NK-92 (cell line): ENCODE measurements around the gene HPSE.
"Not testable (repeated sequence)": the region's sequence is repeated elsewhere in the genome, so short reads cannot be mapped to it uniquely, and the experiment has no call there.

Experiments
- DNase-seq: peaks from one replicate; lab custom pipeline; 2025; ENCODE audit not compliant: unreplicated experiment; lab: John Stamatoyannopoulos, UW

HPSE gene

DNA sequence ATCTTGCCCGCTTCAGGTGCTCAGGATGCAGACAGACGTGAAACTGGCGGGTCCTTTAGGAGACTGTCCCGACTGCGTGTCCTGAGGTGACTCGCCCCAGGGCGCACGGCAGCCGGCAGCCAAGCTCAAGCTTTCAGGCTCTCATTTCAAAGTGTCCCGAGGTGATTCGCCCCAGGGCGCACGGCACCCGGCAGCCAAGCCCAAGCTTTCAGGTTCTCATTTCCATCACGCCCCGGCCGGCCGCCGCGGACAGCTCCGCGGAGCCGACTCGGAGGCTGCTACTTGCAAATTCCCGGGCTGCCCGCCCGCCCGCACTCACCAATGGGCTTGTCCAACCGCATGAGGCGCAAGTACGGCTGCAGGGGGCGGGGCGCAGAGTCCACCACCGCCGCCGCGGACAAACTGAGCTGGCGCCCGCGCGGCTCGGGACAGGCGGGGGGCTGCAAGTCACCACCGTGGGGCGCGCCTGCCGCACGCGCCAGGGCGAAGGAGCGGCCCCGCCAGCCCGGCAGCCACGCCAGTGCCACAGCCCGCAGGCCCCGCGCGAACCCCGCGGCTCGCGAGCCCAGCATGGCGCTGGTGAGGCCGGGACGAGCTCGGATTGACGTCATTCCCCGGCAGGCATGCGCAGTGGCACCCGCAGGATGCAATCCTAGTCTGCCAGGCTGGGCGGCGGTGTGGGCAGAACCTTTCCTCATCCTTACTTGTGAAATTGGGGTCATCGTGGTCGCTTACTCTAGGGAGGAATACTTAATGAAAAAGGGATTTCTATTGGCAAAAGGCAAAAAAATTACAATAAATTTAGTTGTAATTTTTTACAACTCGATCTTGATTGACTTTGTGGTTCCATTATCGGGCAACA lies 50.2 kb downstream of the HPSE start, which contains the start of gene COQ2:
Gene COQ2 (minus strand): TSS at position 606 of the 862 bp plus-strand sequence. CDS start 34 bp downstream, at position 572.
- DNase-seq, result peak; percentile 44

DNA sequence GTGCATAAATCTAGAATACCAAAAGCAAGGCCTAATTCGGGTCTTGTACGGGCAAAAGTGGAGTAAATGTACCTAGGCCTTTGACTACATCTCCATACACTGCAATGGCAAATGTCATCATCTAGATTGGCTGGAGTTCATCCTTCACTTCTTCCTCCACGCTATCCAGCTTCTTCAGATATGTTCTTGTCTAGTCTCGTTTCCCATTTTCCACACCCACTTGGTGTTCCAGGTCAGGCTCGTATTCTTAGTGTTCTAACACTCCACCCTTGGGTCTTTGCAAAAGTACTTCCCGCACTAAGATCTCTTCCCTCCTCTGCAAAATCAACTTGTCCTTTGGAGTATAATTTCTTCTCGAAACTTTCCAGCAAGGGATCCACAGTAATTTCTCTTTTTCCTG lies 51.5 kb downstream of the HPSE start:
- DNase-seq, result no peak

DNA sequence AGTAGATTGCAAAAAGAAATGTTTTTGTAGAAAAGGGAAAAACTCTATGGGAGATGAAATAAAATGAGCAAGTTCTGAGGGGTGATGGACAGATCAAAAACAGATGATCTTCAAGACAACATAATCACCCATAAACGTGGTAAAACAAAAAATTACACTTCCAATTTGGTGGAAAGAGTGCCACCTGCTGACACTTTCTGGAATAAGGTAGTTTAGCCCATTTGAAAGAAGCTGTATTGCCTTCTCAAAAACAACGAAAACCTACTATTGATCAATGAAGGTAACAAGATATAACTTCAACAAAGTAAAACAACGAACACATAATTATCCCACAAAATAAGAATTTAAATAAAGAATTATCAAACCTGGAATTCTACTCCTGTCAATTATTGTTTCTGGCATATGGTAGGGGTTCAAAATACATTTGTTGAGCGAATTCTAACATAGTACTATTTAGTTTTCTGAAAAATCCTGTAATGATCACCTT lies 52.6 kb downstream of the HPSE start:
- DNase-seq, result no peak

DNA sequence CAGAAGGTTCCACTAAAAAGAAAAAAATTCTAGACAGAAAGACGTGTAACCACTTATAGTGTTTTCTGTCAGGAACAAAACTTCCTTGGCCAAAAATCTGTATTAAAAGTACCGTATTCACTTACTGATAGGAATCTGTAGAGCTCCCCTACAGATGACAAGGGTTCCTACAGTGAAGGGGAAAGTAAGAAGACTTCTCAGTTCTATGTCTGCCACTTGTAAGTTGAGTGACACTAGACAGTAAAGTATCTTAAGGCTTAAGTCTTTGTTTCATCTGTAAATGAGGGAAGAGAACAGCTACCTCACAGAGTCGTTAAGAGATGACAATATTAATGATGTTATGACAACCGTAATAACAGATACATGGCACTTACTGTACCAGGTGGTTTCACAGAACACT lies 53.3 kb downstream of the HPSE start:
- DNase-seq, result no peak

DNA sequence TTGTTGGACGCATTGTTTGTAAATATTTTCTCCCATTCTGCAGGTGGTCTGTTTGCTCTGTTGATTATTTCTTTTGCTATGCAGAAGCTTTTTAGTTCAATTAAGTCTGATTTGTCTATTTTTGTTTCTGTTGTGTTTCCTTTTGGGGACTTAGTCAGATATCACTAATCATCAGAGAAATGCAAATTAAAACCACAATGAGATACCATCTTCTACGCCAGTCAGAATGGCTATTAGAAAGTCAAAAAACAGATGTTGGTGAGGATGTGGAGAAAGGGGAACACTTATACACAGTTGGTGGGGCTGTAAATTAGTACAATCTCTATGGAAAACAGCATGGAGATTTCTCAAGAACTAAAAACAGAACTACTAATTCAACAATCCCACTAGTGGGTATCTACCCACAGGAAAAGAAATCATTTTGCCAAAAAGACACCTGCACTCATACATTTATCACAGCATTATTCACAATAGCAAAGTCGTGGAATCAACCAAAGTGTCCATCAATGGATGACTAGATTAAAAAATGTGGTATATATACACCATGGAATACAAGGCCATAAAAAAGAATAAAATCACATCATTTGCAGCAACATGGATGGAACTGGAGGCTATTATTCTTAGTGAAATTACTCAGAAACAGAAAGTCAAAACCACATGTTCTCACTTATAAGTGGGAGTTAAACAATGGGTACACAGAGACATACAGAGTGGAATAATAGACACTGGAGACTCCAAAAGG lies 58.2 kb downstream of the HPSE start:
- no peak for DNase-seq

DNA sequence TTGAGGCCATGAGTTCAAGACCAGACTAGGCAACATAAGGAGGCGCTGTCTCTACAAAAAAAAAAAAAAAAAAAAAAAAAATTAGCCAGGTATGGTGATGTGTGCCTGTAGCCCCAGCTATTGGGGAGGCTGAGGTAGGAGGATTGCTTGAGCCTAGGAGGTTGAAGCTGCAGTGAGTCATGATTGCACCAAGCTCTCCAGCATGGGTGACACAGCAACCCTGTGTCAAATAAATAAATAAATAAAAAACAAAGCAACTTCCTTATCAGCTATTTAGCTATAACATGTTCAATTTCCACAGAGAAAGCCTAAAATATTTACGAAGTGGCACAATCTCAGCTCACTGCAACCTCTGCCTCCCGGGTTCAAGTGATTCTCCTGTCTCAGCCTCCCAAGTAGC lies 60.7 kb downstream of the HPSE start:
- DNase-seq, result not testable (repeated sequence)

DNA sequence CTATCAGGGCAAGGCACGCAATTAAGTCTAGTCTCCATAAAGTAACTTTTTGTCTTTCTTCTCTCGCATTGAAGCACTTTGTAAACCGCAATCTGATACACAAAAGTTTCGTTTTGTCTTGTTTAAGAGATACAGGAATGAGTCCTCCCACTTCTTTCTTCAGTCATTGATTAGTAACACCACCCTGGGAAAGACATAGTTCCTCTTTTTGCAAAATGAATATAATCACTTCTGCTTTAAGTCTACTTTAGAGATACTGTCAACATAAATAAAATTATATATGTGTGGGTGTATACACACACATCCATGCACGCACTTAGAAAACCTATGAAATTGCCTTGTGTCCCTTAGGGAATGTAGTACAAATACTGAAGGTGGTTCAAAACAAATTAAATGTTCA lies 61.7 kb downstream of the HPSE start:
- no peak for DNase-seq

DNA sequence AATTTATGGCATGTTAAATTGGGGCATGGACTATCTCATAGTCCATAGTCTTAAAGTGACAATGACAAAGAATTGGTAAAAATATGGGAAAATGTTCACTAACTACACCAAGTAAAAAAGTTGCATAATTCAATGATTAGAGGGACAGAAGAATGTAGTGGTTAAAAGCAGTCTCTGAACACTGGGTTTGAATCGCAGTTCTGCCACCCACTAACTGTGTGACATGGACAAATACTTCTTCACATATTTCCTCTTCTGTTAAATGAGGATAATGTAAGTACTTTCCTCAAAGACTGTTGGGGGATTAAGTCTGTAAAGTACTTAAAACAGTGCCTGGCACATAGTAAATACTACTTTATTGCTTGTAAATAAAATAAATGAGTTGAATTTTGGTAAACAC lies 65.4 kb downstream of the HPSE start:
- no peak for DNase-seq

DNA sequence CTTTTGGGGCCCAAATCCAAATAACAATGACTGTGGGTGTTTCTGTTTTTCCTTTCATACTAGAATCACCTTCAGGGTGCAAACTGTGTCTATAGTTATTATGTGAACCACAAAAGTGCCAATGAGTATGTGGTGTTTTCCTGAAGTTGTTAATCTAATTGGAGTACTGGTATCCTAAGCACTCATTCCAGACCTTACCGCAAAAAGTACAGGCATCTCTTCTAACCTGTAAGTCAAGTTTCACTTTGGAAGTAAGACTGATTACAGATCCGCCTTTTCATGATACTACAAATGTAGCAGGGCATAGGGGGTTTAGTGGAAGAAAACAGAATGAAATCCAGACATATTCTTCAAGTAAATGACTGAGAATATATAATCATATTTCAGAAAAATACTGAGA lies 66.2 kb downstream of the HPSE start:
- DNase-seq, result no peak

DNA sequence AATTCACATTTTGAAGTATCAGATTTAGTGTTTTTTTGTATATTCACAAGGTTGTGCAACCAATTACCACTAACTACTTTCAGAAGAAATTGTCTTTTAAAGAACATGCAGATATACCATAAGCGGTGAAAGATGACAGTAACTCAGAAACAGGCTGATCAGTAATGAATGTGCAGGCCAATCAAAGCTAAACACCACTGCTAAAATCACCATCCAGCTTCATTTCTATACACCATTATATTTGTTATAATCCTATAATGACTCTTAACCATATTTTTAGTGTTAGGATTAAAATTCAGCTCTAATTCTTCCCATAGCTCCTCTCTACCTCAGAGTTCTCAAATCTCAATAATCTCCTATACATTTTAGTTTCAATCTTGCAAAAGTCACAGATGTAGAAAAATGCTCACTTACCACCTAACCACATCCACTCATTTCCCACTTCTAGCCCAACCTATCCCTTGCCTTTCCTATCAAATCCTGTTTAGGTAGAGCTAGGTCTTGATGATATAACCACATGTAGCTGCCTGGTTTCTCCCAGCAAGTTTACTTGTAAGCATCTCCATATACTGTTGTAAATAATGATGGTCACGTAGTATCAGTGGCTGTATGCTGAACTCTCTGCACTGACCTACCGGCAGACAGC lies 66.7 kb downstream of the HPSE start:
- no peak for DNase-seq

DNA sequence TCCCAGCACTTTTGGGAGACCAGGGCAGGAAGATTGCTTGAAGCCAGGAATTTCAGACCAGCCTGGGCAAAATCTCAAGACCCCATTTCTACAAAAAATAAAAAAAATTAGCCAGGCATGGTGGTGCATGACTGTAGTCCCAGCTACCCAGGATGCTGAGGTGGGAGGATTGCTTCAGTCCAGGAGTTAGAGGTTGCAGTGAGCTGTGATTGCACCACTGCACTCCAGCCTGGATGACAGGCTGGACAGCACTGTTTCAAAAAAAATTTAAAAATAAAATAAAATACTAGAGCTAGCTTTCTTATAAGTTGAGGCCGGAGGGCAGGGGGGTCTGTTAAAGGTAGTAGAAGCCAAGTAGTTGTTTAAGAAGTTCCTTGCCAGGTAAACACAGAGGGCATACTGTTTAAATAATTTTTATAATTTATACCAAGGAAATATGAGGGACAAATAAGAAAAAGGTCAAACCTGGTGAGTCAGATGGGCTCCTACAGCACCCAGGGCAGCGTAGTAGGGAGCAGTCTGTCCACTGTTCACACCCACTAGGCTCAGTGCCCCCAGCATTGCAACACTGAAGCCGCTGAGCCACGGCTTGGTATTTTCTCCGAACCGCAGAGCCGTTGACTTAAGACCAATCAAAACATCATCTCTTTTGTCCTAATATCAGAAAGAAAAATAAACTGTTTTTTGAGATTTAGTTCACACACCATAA lies 67.4 kb downstream of the HPSE start:
- DNase-seq, result no peak

DNA sequence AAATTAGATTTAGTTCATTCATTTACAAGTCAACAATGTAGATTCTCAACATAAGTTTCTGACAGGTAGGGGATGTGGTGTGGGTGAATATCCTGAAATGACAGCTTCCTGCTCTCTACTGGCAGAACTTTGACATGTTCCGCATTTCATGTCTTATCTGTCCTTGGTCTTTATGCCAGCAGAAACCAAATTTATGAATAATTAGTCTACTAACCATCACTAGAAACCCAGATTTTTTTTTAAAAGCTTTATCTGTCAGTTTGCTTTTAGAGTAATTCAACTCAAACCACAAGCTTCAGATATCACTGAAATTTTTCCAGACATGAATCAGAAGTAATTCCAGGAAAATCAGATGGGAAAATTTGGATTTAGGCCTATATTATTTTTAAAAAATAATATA lies 68.0 kb downstream of the HPSE start:
- DNase-seq, result no peak

DNA sequence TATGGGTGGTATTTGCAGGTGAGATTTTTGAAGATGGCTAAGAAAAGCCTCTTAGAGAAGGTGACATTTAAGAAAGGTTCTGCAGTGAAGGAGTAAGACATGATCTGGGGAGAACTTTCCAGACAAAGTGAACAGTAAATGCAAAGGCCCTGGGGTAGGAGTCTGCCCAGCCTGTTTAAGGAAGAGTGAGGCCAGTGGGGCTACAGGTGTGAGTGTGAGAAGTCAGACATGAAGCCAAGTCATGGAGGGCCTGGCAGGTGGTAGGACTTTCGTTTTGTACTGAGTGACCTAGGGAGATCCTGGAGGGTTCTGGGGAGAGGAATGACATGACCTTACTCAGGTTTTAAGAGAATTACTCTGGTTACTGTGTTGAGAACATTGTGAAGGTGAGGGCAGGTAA lies 71.5 kb downstream of the HPSE start:
- DNase-seq, result no peak

DNA sequence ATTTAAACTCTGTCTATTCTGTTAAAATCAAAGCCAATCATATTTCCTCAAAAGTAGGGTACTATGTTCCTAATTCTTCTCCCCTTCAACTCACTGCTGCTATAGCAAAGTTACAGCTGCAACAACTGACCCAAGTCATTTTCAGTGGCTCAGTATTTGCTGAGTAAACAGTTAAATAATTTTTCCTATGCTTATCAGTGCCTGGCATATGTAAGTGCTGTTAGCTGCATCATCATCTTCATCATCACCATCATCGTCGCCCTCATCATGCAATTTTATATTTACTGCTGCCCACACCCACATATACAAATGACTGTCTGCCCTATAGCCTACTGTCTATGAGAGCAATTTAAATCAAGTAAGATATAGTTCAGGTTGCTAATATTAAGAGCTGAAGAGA lies 72.0 kb downstream of the HPSE start:
- DNase-seq, result no peak

DNA sequence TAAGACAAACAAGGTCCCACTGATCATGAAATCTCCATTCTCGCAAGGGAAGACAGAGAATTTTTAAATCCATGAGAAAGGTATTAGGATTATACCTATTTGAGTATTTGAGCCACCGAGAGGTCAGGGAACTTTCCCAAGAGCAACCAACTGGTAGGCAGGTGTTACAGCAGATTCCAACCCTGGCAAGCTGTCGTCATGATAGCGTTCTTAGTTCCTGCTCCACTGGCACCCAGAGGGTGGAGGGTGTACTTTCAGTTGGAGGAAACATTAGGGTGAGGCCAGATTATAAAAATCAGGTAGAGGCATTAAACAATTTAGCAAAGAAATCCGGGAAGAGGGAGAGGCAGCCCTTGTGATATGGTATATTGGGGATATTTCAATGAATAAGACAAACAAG lies 73.3 kb downstream of the HPSE start:
- DNase-seq, result no peak

DNA sequence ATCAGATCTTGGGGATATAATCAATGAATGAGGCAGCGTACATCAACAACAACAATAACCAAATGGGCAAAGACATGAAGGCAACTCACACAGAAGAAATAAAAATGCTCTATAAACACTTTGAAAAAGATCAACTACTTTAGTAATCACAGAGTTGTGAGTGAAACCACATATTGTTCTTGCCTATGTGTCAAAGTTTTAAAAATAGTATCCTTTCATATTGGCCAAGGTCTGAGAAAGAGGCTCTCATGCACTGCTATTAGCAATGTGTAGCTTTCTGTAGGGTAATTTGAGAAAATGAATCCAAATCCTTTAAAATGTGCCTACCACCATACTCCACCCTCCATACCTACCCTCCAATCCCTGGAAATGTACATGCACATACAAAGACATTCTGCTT lies 75.1 kb downstream of the HPSE start:
- no peak for DNase-seq

DNA sequence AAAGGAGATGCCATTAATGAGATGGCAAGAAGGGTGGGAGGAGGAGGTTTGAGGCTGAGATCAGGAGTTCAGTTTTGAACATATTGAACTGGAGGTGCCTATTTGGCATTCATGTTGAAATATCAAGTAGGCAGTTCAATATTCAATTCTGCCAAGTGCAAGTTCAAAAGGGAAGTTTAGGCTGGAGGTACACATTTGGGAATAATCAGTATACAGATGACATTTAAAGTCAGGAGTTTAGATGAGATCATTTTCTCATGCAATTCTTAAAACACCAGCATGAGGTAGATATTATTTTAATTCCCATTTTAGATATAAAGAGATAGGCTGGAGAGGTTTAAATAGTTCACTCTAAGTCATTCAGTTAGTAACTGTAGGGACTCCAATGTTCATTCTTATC lies 76.2 kb downstream of the HPSE start:
- DNase-seq, result no peak

DNA sequence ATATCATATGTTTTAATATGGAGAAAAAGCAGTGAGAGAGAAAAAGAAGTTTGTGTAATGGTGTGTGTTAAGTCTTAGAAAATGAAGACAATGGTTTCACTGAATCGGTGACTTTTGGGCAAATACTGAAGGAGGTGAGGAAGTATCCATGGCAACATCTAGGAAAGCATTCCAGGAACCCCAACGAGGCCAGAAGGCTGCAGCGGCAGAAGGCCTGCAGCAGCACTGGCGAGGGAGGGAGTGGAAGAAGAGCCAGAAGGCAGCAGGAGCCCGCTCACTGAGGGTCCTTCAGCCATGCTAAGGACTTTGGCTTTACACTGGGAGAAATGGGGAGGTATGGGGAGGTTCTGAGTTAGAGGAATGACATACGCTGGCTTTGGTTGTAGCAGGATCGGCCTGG lies 76.8 kb downstream of the HPSE start:
- no peak for DNase-seq

DNA sequence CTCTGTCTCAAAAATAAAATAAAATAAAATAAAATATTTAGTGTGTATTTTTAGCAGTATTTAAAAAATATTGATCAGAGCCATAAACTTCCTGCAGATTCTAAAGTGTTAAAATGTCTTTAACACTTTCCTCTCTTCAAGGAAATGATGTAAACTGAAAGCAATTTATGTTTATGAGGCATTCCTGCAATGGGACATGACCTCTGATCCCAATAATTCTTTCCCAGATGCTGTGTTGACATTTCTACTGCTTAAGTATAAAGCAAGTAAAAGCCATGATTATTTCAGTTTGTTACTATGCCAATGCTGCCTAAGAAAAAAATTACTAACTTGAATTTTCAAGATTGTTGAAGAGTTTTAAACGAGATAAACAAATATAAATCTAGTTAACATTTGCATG lies 79.1 kb downstream of the HPSE start:
- no peak for DNase-seq

DNA sequence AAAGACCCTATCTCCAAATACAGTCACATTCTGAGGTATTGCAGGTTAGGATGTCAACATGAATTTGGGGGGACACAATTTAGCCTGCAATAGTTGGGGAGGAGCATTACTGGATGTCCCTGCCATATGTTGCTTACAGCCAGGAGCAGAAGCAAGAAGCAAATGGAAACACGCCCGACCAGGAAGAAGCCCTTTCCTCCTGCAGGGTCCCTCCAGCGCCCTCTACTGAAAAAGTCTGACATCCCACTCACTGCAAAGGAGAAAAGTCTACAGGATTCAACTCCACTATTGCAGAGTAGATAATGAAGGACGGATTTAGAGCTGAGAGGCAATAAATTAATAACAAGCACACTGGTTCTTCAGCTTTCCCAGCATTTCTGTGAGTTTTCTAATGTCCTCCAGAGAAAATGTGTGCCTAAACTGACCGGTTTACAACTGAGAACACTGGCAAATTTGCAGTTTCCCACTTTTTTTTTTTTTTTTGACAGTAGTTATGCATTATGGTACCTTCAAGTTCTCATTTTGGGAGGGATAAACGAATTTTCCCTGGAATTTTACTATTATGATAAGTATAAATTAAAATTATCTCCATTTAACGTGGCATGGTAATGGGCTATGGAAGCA lies 81.8 kb downstream of the HPSE start:
- DNase-seq, result peak; percentile 45

DNA sequence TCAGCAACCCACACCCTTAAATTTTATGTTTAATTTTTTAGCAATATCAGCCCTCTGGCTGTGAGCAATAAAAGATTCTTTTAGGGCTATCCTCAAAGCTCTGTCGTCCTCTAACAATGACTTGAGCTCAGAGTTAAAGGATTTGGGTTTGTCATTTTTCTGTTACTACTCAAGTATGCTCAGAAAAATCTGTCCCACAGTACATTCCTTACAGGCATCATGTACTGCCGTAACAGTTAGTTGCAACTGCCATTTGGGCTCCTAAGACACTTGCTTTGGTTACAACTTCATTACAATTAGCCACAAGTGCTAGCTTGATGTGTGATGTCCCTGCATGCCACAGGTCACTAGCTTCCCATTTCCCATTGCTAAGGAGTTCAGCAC lies 83.2 kb downstream of the HPSE start:
- DNase-seq, result no peak
